HCT116 (cell line): ENCODE data around the gene TNNT2. TPM values are rescaled to one million over a fixed set of nuclear protein-coding genes. Genes with fewer than 3 reads are reported as not detected.

Experiments
- ATAC-seq: fragments of 200-7000 bp; cut with Tn5 transposase; 2 replicates; pipeline ENCODE4 v1.9.1; 2020; ENCODE audit warnings: mild to moderate bottlenecking, moderate library complexity
- BruUV-seq: library from RNA; stranded (reverse); fragments of 400-500 nt; replicated peaks from 2 replicates; lab custom pipeline; 2021; lab: Mats Ljungman, UMichigan
- CTCF ChIA-PET: fragments of 300-600 bp; sonication (Branson Sonifier 250); formaldehyde crosslinking; loops from one replicate; lab custom pipeline; 2021; ENCODE audit warnings: antibody characterized with exemption; lab: Charles Lee
- POLR2A ChIA-PET: fragments of 300-600, 350-600 bp; sonication (Branson Sonifier 250); formaldehyde crosslinking; loops from one replicate; lab custom pipeline; 2021; ENCODE audit warnings: antibody characterized with exemption; lab: Charles Lee
- RAD21 ChIA-PET, 2 experiments: fragments of 300-600 bp; sonication (Branson Sonifier 250); formaldehyde crosslinking; loops; one replicate each; lab custom pipeline; 2023; ENCODE audit warnings: low total read pairs in 2 of 2; ENCODE audit not compliant: uncharacterized antibody in 2 of 2, unreplicated experiment in 2 of 2, low non-redundant PET in 1 of 2; lab: Charles Lee
- DNase-seq: peaks from one replicate; pipeline ENCODE4 v3.0.0-alpha.2; 2010; ENCODE audit warnings: low read depth, low spot score
- H2AFZ ChIP-seq: fragments of 200-600 bp; shearing (Covaris generic), sonication (generic); 2 replicates; pipeline ENCODE4 v1.6.1; 2017; ENCODE audit warnings: low read depth, mixed run types, mixed read lengths, antibody characterized with exemption, low read length; ENCODE audit not compliant: poor library complexity, severe bottlenecking
- H3K27ac ChIP-seq: 2 replicates; pipeline ENCODE4 v1.5.1; 2012; ENCODE audit warnings: low read depth, low read length
- H3K27me3 ChIP-seq: fragments of 200-600 bp; sonication (generic); 2 replicates; pipeline ENCODE4 v1.6.1; 2016; ENCODE audit warnings: mixed run types, low read length, mixed read lengths; ENCODE audit not compliant: insufficient read depth
- H3K36me3 ChIP-seq, 2 experiments: fragments of 200-500 bp in 1 of 2; fragments of 200-600 bp in 1 of 2; sonication (Bioruptor generic) in 1 of 2; sonication (generic) in 1 of 2; 2 replicates each; pipeline versions ENCODE4 v1.5.1 to v1.6.1; 2014 to 2016; ENCODE audit warnings: low read length in 2 of 2, inconsistent platforms in 1 of 2, mixed read lengths in 1 of 2, mixed run types in 1 of 2; ENCODE audit not compliant: insufficient read depth in 2 of 2, control insufficient read depth in 1 of 2
- H3K4me1 ChIP-seq, 2 experiments: fragments of 200-600 bp in 1 of 2; sonication (generic) in 1 of 2; 2 replicates each; pipeline versions ENCODE4 v1.5.1 to v1.6.1; 2012 to 2017; ENCODE audit warnings: low read length in 2 of 2, inconsistent platforms in 1 of 2, mild to moderate bottlenecking in 1 of 2, mixed read lengths in 1 of 2, mixed run types in 1 of 2, moderate library complexity in 1 of 2; ENCODE audit not compliant: insufficient read depth in 2 of 2, control insufficient read depth in 1 of 2
- H3K4me2 ChIP-seq: fragments of 200-600 bp; sonication (generic); 2 replicates; pipeline ENCODE4 v1.6.1; 2017; ENCODE audit warnings: mixed run types, low read length, mixed read lengths
- H3K4me3 ChIP-seq, 2 experiments: fragments of 200-600 bp in 1 of 2; sonication (generic) in 1 of 2; replicated peaks in 1 of 2; 2 replicates each; pipeline ENCODE4 v1.5.1; 2011 to 2016; ENCODE audit warnings: low read length in 2 of 2, control low read depth in 1 of 2, low read depth in 1 of 2, mild to moderate bottlenecking in 1 of 2, mixed read lengths in 1 of 2, mixed run types in 1 of 2
- H3K79me2 ChIP-seq: fragments of 200-600 bp; sonication (generic); 2 replicates; pipeline ENCODE4 v1.6.1; 2017; ENCODE audit warnings: mild to moderate bottlenecking, mixed run types, low read length, moderate library complexity, mixed read lengths; ENCODE audit not compliant: insufficient read depth
- H3K9ac ChIP-seq: fragments of 200-600 bp; sonication (generic); 2 replicates; pipeline ENCODE4 v1.6.1; 2016; ENCODE audit warnings: low read length, mixed read lengths
- H3K9me2 ChIP-seq: fragments of 200-600 bp; sonication (generic), shearing (Covaris generic); 2 replicates; pipeline ENCODE4 v1.6.1; 2017; ENCODE audit warnings: mixed run types, mild to moderate bottlenecking, moderate library complexity; ENCODE audit not compliant: insufficient read depth
- H3K9me3 ChIP-seq, 2 experiments: fragments of 200-500 bp in 1 of 2; fragments of 200-600 bp in 1 of 2; sonication (Bioruptor generic) in 1 of 2; sonication (generic) in 1 of 2; 2 replicates each; pipeline ENCODE4 v1.6.1; 2014 to 2017; ENCODE audit warnings: low read length in 2 of 2, mixed read lengths in 2 of 2, inconsistent platforms in 1 of 2, low read depth in 1 of 2, mild to moderate bottlenecking in 1 of 2, mixed run types in 1 of 2, moderate library complexity in 1 of 2; ENCODE audit not compliant: control insufficient read depth in 1 of 2, insufficient read depth in 1 of 2
- H4K20me1 ChIP-seq: fragments of 200-600 bp; sonication (generic), shearing (Covaris generic); 2 replicates; pipeline ENCODE4 v1.6.1; 2017; ENCODE audit warnings: mixed run types, mild to moderate bottlenecking, moderate library complexity; ENCODE audit not compliant: insufficient read depth
- CEBPB ChIP-seq: IDR thresholded peaks from 2 replicates; pipeline ENCODE4 v1.6.1; 2012; ENCODE audit warnings: low read depth
- EGR1 ChIP-seq: IDR thresholded peaks from 2 replicates; pipeline ENCODE4 v1.6.1; 2012; ENCODE audit warnings: low read depth
- EZH2 ChIP-seq: fragments of 200-600 bp; sonication (generic); IDR thresholded peaks from 2 replicates; pipeline ENCODE4 v1.6.1; 2017; ENCODE audit warnings: antibody characterized with exemption, mixed run types
- FOSL1 ChIP-seq: IDR thresholded peaks from 2 replicates; pipeline ENCODE4 v1.6.1; 2012; ENCODE audit warnings: low read depth
- JUND ChIP-seq: IDR thresholded peaks from 2 replicates; pipeline ENCODE4 v1.6.1; 2012
- SP1 ChIP-seq: IDR thresholded peaks from 2 replicates; pipeline ENCODE4 v1.6.1; 2012; ENCODE audit warnings: low read depth
- SRF ChIP-seq: IDR thresholded peaks from 2 replicates; pipeline ENCODE4 v1.6.1; 2012; ENCODE audit warnings: low read depth
- TCF7L2 ChIP-seq: IDR thresholded peaks from 2 replicates; pipeline ENCODE4 v1.7.0; 2011; ENCODE audit warnings: borderline replicate concordance, inconsistent platforms; ENCODE audit not compliant: insufficient read depth, insufficient read length; ENCODE audit errors: extremely low read depth
- ZFX ChIP-seq: fragments of 450-650 bp; IDR thresholded peaks from 2 replicates; pipeline ENCODE4 v1.6.1; 2017
- ZNF274 ChIP-seq: fragments of 200-500 bp; sonication (Bioruptor generic); IDR thresholded peaks from 2 replicates; pipeline ENCODE4 v1.6.1; 2014; ENCODE audit warnings: mild to moderate bottlenecking, low read depth, low read length, inconsistent platforms
- intact Hi-C: fragments of 100-400 bp; cut with micrococcal nuclease; formaldehyde crosslinking; loops from 2 replicates; pipeline ENCODE4 v1.10.0; 2022
- total RNA-seq: library from RNA; stranded (reverse); gene quantifications from one replicate; pipeline ENCODE4 v1.2.1, GENCODE V29; 2021; ENCODE audit not compliant: unreplicated experiment
- TF ChIP-seq, protein P1 (sequence below): IDR thresholded peaks from 2 replicates; pipeline ENCODE4 v1.6.1; 2011; ENCODE audit warnings: mild to moderate bottlenecking, low read length, moderate library complexity; ENCODE audit not compliant: insufficient replicate concordance; ENCODE audit errors: extremely low read depth
- TF ChIP-seq, protein P2 (sequence below): IDR thresholded peaks from 2 replicates; pipeline ENCODE4 v1.6.1; 2012; ENCODE audit warnings: low read depth
- TF ChIP-seq, protein P3 (sequence below), 3 experiments: fragments of 200-600 bp in 1 of 3; sonication (generic) in 1 of 3; IDR thresholded peaks in 2 of 3; conservative IDR thresholded peaks in 1 of 3; 2 replicates each; pipeline ENCODE4 v1.5.1; 2012 to 2017; ENCODE audit warnings: low read depth in 2 of 3, low read length in 2 of 3, antibody characterized with exemption in 1 of 3, borderline replicate concordance in 1 of 3, control low read depth in 1 of 3, mild to moderate bottlenecking in 1 of 3, mixed read lengths in 1 of 3, mixed run types in 1 of 3, moderate library complexity in 1 of 3; ENCODE audit not compliant: insufficient read depth in 1 of 3
- TF ChIP-seq, protein P4 (sequence below): IDR thresholded peaks from 2 replicates; pipeline ENCODE4 v1.6.1; 2012
- TF ChIP-seq, protein P5 (sequence below): IDR thresholded peaks from 2 replicates; pipeline ENCODE4 v1.6.1; 2012

The TNNT2 gene
- total RNA-seq, 1 experiment from 2014 or later: 2.0 TPM

DNA sequence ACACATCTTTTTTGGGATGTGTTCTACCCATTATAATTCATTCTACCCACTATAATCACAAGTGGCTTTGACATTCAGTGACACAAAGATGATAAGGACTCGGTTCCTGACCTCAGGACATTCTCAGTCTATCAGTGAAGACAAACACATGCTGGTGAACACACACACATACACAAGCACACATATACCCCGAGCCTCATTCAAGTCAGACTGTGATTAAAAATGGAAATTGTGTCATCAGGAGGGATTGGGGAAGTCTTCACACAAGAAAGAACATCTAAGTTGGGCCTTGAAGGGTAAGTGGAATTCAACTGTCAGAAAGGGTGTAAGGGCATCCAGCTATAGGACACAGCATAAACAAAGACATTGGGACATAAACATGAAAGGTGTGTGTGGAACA is 24.2 kb upstream of the TNNT2 start (continued):
- TF ChIP-seq, protein P1, sequence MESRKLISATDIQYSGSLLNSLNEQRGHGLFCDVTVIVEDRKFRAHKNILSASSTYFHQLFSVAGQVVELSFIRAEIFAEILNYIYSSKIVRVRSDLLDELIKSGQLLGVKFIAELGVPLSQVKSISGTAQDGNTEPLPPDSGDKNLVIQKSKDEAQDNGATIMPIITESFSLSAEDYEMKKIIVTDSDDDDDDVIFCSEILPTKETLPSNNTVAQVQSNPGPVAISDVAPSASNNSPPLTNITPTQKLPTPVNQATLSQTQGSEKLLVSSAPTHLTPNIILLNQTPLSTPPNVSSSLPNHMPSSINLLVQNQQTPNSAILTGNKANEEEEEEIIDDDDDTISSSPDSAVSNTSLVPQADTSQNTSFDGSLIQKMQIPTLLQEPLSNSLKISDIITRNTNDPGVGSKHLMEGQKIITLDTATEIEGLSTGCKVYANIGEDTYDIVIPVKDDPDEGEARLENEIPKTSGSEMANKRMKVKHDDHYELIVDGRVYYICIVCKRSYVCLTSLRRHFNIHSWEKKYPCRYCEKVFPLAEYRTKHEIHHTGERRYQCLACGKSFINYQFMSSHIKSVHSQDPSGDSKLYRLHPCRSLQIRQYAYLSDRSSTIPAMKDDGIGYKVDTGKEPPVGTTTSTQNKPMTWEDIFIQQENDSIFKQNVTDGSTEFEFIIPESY: no peak
- TF ChIP-seq, protein P2, sequence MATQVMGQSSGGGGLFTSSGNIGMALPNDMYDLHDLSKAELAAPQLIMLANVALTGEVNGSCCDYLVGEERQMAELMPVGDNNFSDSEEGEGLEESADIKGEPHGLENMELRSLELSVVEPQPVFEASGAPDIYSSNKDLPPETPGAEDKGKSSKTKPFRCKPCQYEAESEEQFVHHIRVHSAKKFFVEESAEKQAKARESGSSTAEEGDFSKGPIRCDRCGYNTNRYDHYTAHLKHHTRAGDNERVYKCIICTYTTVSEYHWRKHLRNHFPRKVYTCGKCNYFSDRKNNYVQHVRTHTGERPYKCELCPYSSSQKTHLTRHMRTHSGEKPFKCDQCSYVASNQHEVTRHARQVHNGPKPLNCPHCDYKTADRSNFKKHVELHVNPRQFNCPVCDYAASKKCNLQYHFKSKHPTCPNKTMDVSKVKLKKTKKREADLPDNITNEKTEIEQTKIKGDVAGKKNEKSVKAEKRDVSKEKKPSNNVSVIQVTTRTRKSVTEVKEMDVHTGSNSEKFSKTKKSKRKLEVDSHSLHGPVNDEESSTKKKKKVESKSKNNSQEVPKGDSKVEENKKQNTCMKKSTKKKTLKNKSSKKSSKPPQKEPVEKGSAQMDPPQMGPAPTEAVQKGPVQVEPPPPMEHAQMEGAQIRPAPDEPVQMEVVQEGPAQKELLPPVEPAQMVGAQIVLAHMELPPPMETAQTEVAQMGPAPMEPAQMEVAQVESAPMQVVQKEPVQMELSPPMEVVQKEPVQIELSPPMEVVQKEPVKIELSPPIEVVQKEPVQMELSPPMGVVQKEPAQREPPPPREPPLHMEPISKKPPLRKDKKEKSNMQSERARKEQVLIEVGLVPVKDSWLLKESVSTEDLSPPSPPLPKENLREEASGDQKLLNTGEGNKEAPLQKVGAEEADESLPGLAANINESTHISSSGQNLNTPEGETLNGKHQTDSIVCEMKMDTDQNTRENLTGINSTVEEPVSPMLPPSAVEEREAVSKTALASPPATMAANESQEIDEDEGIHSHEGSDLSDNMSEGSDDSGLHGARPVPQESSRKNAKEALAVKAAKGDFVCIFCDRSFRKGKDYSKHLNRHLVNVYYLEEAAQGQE: no peak
- TF ChIP-seq, protein P3, sequence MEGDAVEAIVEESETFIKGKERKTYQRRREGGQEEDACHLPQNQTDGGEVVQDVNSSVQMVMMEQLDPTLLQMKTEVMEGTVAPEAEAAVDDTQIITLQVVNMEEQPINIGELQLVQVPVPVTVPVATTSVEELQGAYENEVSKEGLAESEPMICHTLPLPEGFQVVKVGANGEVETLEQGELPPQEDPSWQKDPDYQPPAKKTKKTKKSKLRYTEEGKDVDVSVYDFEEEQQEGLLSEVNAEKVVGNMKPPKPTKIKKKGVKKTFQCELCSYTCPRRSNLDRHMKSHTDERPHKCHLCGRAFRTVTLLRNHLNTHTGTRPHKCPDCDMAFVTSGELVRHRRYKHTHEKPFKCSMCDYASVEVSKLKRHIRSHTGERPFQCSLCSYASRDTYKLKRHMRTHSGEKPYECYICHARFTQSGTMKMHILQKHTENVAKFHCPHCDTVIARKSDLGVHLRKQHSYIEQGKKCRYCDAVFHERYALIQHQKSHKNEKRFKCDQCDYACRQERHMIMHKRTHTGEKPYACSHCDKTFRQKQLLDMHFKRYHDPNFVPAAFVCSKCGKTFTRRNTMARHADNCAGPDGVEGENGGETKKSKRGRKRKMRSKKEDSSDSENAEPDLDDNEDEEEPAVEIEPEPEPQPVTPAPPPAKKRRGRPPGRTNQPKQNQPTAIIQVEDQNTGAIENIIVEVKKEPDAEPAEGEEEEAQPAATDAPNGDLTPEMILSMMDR (IDR thresholded peaks at IDR 0.05 in 2 of 3, conservative IDR thresholded peaks at IDR 0.05 in 1 of 3; ENCODE audit: borderline replicate concordance in 1 of 3, insufficient read depth in 1 of 3, low read depth in 2 of 3, low read length in 2 of 3): no peak
- TF ChIP-seq, all 23 proteins: peak for 0

DNA sequence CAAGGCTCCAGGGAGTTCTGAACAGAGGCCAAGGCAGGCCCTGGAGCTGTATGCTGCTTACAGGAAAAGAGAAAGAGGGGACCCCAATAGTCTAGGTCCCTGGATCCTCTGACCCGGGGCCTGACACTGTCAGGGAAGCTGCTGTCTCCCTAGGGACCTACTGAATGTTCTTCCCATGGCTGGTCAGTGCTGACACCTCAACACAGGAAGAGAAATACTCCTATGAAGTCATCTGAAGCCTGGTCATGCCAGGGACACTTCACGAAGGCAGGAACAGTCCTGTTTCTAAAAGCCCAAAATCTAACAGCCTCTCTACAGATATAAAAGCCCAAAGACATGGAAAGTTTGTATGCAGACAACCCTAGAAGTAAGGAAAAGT is 23.4 kb upstream of the TNNT2 start:
- ChIA-PET CTCF (no interaction called here), RAD21 (no interaction called here), POLR2A (no interaction called here)
- no peak overlapping the region for H3K27ac ChIP-seq
- ATAC-seq: no peak
- intact Hi-C loops: no loop called here
- no peaks in the 10 kb centered on the region for H3K27me3 ChIP-seq
- DNase-seq: no peak
- H3K4me1 ChIP-seq: peaks cover 35 to 56% of the 10 kb centered on the region in 2 experiments
- peaks cover 35% of the 10 kb centered on the region for H3K79me2 ChIP-seq
- no peaks in the 10 kb centered on the region for H4K20me1 ChIP-seq
- H3K9me3 ChIP-seq: no peaks in the 10 kb centered on the region
- no TSS peak for BruUV-seq
- H3K9me2 ChIP-seq: no peaks in the 10 kb centered on the region
- no peak overlapping the region for H3K9ac ChIP-seq
- peaks cover 0 to 9% of the 10 kb centered on the region in 2 experiments; a peak in 1 of 4 replicates for H3K36me3 ChIP-seq
- H3K4me3 ChIP-seq: no peak overlapping the region
- peak overlapping the region; percentile 99; the same call in 1 of the 2 replicates for H3K4me2 ChIP-seq
- no peak overlapping the region for H2AFZ ChIP-seq
- TF ChIP-seq, protein P4, sequence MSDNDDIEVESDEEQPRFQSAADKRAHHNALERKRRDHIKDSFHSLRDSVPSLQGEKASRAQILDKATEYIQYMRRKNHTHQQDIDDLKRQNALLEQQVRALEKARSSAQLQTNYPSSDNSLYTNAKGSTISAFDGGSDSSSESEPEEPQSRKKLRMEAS: no peak
- TF ChIP-seq TCF7L2 (no peak), FOSL1 (no peak), SP1 (no peak), EZH2 (no peak), ZFX (no peak), CEBPB (no peak), EGR1 (no peak), ZNF274 (no peak), SRF (no peak), JUND (no peak)
- TF ChIP-seq, protein P5, sequence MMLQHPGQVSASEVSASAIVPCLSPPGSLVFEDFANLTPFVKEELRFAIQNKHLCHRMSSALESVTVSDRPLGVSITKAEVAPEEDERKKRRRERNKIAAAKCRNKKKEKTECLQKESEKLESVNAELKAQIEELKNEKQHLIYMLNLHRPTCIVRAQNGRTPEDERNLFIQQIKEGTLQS: no peak
- TF ChIP-seq, protein P1: no peak
